ENCODE measurements around the gene RPS6KB2. TPM values are rescaled to one million over a fixed set of nuclear protein-coding genes. Genes with fewer than 3 reads are reported as not detected.

The RPS6KB2 gene
- total and polyA plus RNA-seq, 9 of the 15 experiments (the other 6 are each of a cell fraction or from before 2014, with no cell fraction given) = 0.42 to 122 (median 82.6) TPM

GRCh38 chr11:67466962-67467771, 38.9 kb downstream of the RPS6KB2 start:
- FAIRE-seq = no peak
- BruUV-seq (replicated peaks) = no TSS peak
- 77% methylated on average over 8 of the region's 11 CpGs for WGBS (ENCODE audit: insufficient coverage, low coverage, missing lambda C conversion rate)
- H3K27ac ChIP-seq (ENCODE audit: extremely low read depth, low read depth, low read length) = no peak overlapping the region
- ATAC-seq = no peak
- ChIA-PET CTCF (ENCODE audit: low intra/inter-chr PET ratio) (no interaction called here), POLR2A (interaction anchor here (0.5 to 1.7 kb wide), 3 partner anchors 10 to 78 kb away, joined by 3 to 4 read pairs (median 3); partner anchors contain the start of gene AIP)
- no peaks in the 10 kb centered on the region for H3K27me3 ChIP-seq (ENCODE audit: control insufficient read depth in 2 of 2, insufficient read depth in 2 of 2, low read length in 2 of 2)
- peaks cover 20 to 56% of the 10 kb centered on the region in 2 experiments; a peak in 4 of 5 replicates for H3K4me1 ChIP-seq (replicated peaks in 1 of 2; ENCODE audit: control insufficient read depth in 2 of 2, insufficient read depth in 2 of 2, low read length in 2 of 2)
- no peaks in the 10 kb centered on the region for H3K9me1 ChIP-seq (ENCODE audit: control insufficient read depth, insufficient read depth, low read length)
- intact Hi-C loops (cut with micrococcal nuclease) (loop anchor here (5.0 kb wide), 1 partner anchor 45 kb away; no protein-coding TSS in a partner anchor), in situ Hi-C loops (cut with MboI) (no loop called here)
- no peak for DNase-seq (ENCODE audit: extremely low read depth in 1 of 4, low spot score in 3 of 4)
- no peak overlapping the region for H2AFZ ChIP-seq (ENCODE audit: low read depth, low read length)
- H3K79me2 ChIP-seq (ENCODE audit: control insufficient read depth, insufficient read depth, low read length) = peaks cover 12% of the 10 kb centered on the region
- no peaks in the 10 kb centered on the region for H3K9me3 ChIP-seq (replicated peaks; ENCODE audit: control insufficient read depth, insufficient read depth, low read depth, low read length)
- no peaks in the 10 kb centered on the region for H4K20me1 ChIP-seq (replicated peaks; ENCODE audit: control insufficient read depth, insufficient read depth, low read length)
- no peak overlapping the region for H3K4me3 ChIP-seq
- no peaks in the 10 kb centered on the region for H3K36me3 ChIP-seq (ENCODE audit: control insufficient read depth, insufficient read depth, low read length)
- H3K4me2 ChIP-seq (ENCODE audit: insufficient read depth, low read length) = no peak overlapping the region
- peak overlapping the region in 1 of 2 experiments; percentile 35; a peak in 1 of 4 replicates for H3K9ac ChIP-seq (ENCODE audit: insufficient read depth in 1 of 2, low read depth in 2 of 2, low read length in 2 of 2)
- TF ChIP-seq, protein P1, sequence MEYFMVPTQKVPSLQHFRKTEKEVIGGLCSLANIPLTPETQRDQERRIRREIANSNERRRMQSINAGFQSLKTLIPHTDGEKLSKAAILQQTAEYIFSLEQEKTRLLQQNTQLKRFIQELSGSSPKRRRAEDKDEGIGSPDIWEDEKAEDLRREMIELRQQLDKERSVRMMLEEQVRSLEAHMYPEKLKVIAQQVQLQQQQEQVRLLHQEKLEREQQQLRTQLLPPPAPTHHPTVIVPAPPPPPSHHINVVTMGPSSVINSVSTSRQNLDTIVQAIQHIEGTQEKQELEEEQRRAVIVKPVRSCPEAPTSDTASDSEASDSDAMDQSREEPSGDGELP (CRISPR knock-in tag; IDR thresholded peaks at IDR 0.05; ENCODE audit: borderline replicate concordance) = 0 out of 2 replicates have a peak, but pooled peaks have one; percentile 18
- TF ChIP-seq SMARCB1 (IDR thresholded peaks at IDR 0.05; ENCODE audit: insufficient read length, low read depth) = no peak
- no peak for TF ChIP-seq ZBTB2 (IDR thresholded peaks at IDR 0.05)
- no peak for TF ChIP-seq TGIF2 (CRISPR knock-in tag; IDR thresholded peaks at IDR 0.05)
- no peak for TF ChIP-seq CCAR2 (IDR thresholded peaks at IDR 0.05; ENCODE audit: low read depth, low read length)
- no peak for TF ChIP-seq ATF7 (IDR thresholded peaks at IDR 0.05)
- peak; percentile 53 for TF ChIP-seq POLR2G (IDR thresholded peaks at IDR 0.05; ENCODE audit: low read depth, low read length)
- no peak for TF ChIP-seq MTA2 (IDR thresholded peaks at IDR 0.05; ENCODE audit: low read depth)
- TF ChIP-seq SMAD1 (IDR thresholded peaks at IDR 0.05; ENCODE audit: low read depth, low read length, partially characterized antibody) = no peak
- peak in 1 of 2 experiments; percentile 39; a peak in 1 of 4 replicates for TF ChIP-seq KDM1A (IDR thresholded peaks at IDR 0.05)
- TF ChIP-seq BRD9 (IDR thresholded peaks at IDR 0.05; ENCODE audit: low read depth, partially characterized antibody) = no peak
- TF ChIP-seq NFATC3 (IDR thresholded peaks at IDR 0.05) = no peak
- TF ChIP-seq EP400 (IDR thresholded peaks at IDR 0.05) = no peak
- TF ChIP-seq POLR2AphosphoS2 (IDR thresholded peaks at IDR 0.05; ENCODE audit: low read length) = no peak
- peak; percentile 0 for TF ChIP-seq KDM5B (IDR thresholded peaks at IDR 0.05; ENCODE audit: insufficient replicate concordance, low read depth, low read length)
- no peak for TF ChIP-seq NCOR1 (IDR thresholded peaks at IDR 0.05)
- TF ChIP-seq XRCC4 (IDR thresholded peaks at IDR 0.05; ENCODE audit: extremely low read depth, insufficient read depth, insufficient read length) = no peak
- TF ChIP-seq PHF8 (IDR thresholded peaks at IDR 0.05; ENCODE audit: borderline replicate concordance, low read length) = no peak
- no peak for TF ChIP-seq MEF2D (tag; conservative IDR thresholded peaks at IDR 0.05; ENCODE audit: low read depth)
- peak; percentile 84 for TF ChIP-seq NFIC (IDR thresholded peaks at IDR 0.05)
- TF ChIP-seq SREBF2 (CRISPR knock-in tag; IDR thresholded peaks at IDR 0.05) = no peak
- peak; percentile 59 for TF ChIP-seq RBM25 (IDR thresholded peaks at IDR 0.05; ENCODE audit: low read depth, low read length, severe bottlenecking)

Measured in K562 (cell line).